ENCODE data around the gene HHATL. TPM values are rescaled to one million over a fixed set of nuclear protein-coding genes. Genes with fewer than 3 reads are reported as not detected.

The HHATL gene
- total RNA-seq, 1 experiment from 2014 or later: 0.92 TPM

GRCh38 chr3:42690191-42690590 is 12.4 kb downstream of the HHATL start:
- CTCF ChIA-PET: no interaction called here
- POLR2A ChIA-PET: interaction anchor here (1.0 kb wide), 1 partner anchor 98 kb away, joined by 3 read pairs; no protein-coding TSS in a partner anchor
- DNase-seq (ENCODE audit: low spot score) (no peak), ATAC-seq (no peak)
- Mint-ChIP-seq H3K27me3 (ENCODE audit: low read depth) (peaks cover 3% of the 10 kb centered on the region), H3K9me3 (no peaks in the 10 kb centered on the region), H3K27ac (no peak overlapping the region), H3K36me3 (no peaks in the 10 kb centered on the region), H3K4me1 (peaks cover 18% of the 10 kb centered on the region), H3K4me3 (no peak overlapping the region)
- TF ChIP-seq NFE2L1 (CRISPR knock-in tag; IDR thresholded peaks at IDR 0.05) (no peak), ZNF281 (CRISPR knock-in tag; IDR thresholded peaks at IDR 0.05) (no peak), ZBTB21 (CRISPR knock-in tag; IDR thresholded peaks at IDR 0.05; ENCODE audit: borderline replicate concordance) (no peak), ZNF423 (CRISPR knock-in tag; IDR thresholded peaks at IDR 0.05) (no peak), SOX15 (CRISPR knock-in tag; IDR thresholded peaks at IDR 0.05) (no peak), ZNF121 (CRISPR knock-in tag; IDR thresholded peaks at IDR 0.05) (no peak), ELF4 (CRISPR knock-in tag; IDR thresholded peaks at IDR 0.05; ENCODE audit: low read depth) (no peak), MXD4 (CRISPR knock-in tag; IDR thresholded peaks at IDR 0.05; ENCODE audit: borderline replicate concordance) (no peak), AR (CRISPR knock-in tag; IDR thresholded peaks at IDR 0.05) (no peak), GRHL2 (CRISPR knock-in tag; IDR thresholded peaks at IDR 0.05; ENCODE audit: insufficient replicate concordance, severe bottlenecking) (no peak), TEAD1 (CRISPR knock-in tag; IDR thresholded peaks at IDR 0.05) (no peak), NR2C2 (CRISPR knock-in tag; IDR thresholded peaks at IDR 0.05) (no peak), ERG (CRISPR knock-in tag; IDR thresholded peaks at IDR 0.05) (no peak), CREB1 (CRISPR knock-in tag; IDR thresholded peaks at IDR 0.05) (no peak), ATF3 (CRISPR knock-in tag; conservative IDR thresholded peaks at IDR 0.05) (no peak), JUN (CRISPR knock-in tag; IDR thresholded peaks at IDR 0.05) (no peak)

- ATAC-seq: no peak
- Mint-ChIP-seq H3K27ac (no peak overlapping the region), H3K9me3 (no peaks in the 10 kb centered on the region), H3K27me3 (ENCODE audit: low read depth) (peaks cover 3% of the 10 kb centered on the region), H3K4me1 (peaks cover 18% of the 10 kb centered on the region), H3K4me3 (no peak overlapping the region), H3K36me3 (no peaks in the 10 kb centered on the region)
- CTCF ChIA-PET: interaction anchor here (1.3 kb wide), 1 partner anchor 55 kb away, joined by 4 read pairs; no protein-coding TSS in a partner anchor
- POLR2A ChIA-PET: interaction anchor here (1.0 kb wide), 1 partner anchor 98 kb away, joined by 3 read pairs; no protein-coding TSS in a partner anchor
- no peak for DNase-seq (ENCODE audit: low spot score)
- TF ChIP-seq ZBTB43 (CRISPR knock-in tag; IDR thresholded peaks at IDR 0.05) (no peak), HMGA2 (CRISPR knock-in tag; IDR thresholded peaks at IDR 0.05) (no peak), ERG (CRISPR knock-in tag; IDR thresholded peaks at IDR 0.05) (no peak), CDX4 (CRISPR knock-in tag; IDR thresholded peaks at IDR 0.05; ENCODE audit: borderline replicate concordance) (no peak), ZNF423 (CRISPR knock-in tag; IDR thresholded peaks at IDR 0.05) (no peak), SP1 (CRISPR knock-in tag; conservative IDR thresholded peaks at IDR 0.05) (no peak), NFYB (CRISPR knock-in tag; conservative IDR thresholded peaks at IDR 0.05; ENCODE audit: low read depth) (no peak), SMAD4 (CRISPR knock-in tag; IDR thresholded peaks at IDR 0.05) (no peak), ZNF396 (CRISPR knock-in tag; IDR thresholded peaks at IDR 0.05; ENCODE audit: borderline replicate concordance) (no peak), ZNF671 (CRISPR knock-in tag; IDR thresholded peaks at IDR 0.05) (no peak), TEAD1 (CRISPR knock-in tag; IDR thresholded peaks at IDR 0.05) (no peak), RELA (CRISPR knock-in tag; IDR thresholded peaks at IDR 0.05; ENCODE audit: borderline replicate concordance) (no peak)
Observed at GRCh38 chr3:42689421-42690014, 13.1 kb downstream of the HHATL start.
